Neural cell (in vitro differentiated cells): ENCODE data around the gene NCK1. TPM values are rescaled to one million over a fixed set of nuclear protein-coding genes. Genes with fewer than 3 reads are reported as not detected.

Source experiments
- H2AFZ ChIP-seq: fragments of 200-600, 300-800 bp; sonication (generic), shearing (Covaris generic); 2 replicates; pipeline ENCODE4 v1.6.0; 2014; ENCODE audit warnings: low read depth, mild to moderate bottlenecking, antibody characterized with exemption, low read length, moderate library complexity
- H3F3A ChIP-seq: fragments of 200-600 bp; shearing (Covaris generic); 2 replicates; pipeline ENCODE4 v1.6.1; 2016; ENCODE audit warnings: mild to moderate bottlenecking, moderate library complexity, mixed read lengths, antibody characterized with exemption, low read length; ENCODE audit not compliant: insufficient read depth, poor library complexity, severe bottlenecking
- H3K27ac ChIP-seq: fragments of 200-600, 300-800 bp; sonication (generic), shearing (Covaris generic); 2 replicates; pipeline ENCODE4 v1.5.1; 2014; ENCODE audit warnings: mild to moderate bottlenecking, low read length, moderate library complexity
- H3K27me3 ChIP-seq: fragments of 300-800, 200-600 bp; sonication (generic), shearing (Covaris generic); 2 replicates; pipeline ENCODE4 v1.6.0; 2014; ENCODE audit warnings: mild to moderate bottlenecking, low read depth, low read length, moderate library complexity; ENCODE audit not compliant: insufficient read depth
- H3K36me3 ChIP-seq: fragments of 300-800, 200-600 bp; sonication (generic), shearing (Covaris generic); 2 replicates; pipeline ENCODE4 v1.5.1; 2014; ENCODE audit warnings: mild to moderate bottlenecking, antibody characterized with exemption, low read length, moderate library complexity; ENCODE audit not compliant: insufficient read depth
- H3K4me2 ChIP-seq: fragments of 300-800, 200-600 bp; sonication (generic), shearing (Covaris generic); 2 replicates; pipeline ENCODE4 v1.6.0; 2014; ENCODE audit warnings: mild to moderate bottlenecking, low read length
- H3K4me3 ChIP-seq: fragments of 300-800, 200-600 bp; sonication (generic), shearing (Covaris generic); 2 replicates; pipeline ENCODE4 v1.5.1; 2014; ENCODE audit warnings: mild to moderate bottlenecking, low read length, moderate library complexity
- H3K79me2 ChIP-seq: fragments of 200-600 bp; shearing (Covaris generic); replicated peaks from 2 replicates; pipeline ENCODE4 v1.6.0; 2014; ENCODE audit warnings: mild to moderate bottlenecking, low read length, moderate library complexity; ENCODE audit not compliant: insufficient read depth
- H3K9ac ChIP-seq: fragments of 300-800, 200-600 bp; sonication (generic), shearing (Covaris generic); 2 replicates; pipeline ENCODE4 v1.6.1; 2016; ENCODE audit warnings: mild to moderate bottlenecking, low read length, mixed read lengths
- H3K9me2 ChIP-seq: fragments of 200-600 bp; shearing (Covaris generic); 2 replicates; pipeline ENCODE4 v1.6.1; 2016; ENCODE audit warnings: mild to moderate bottlenecking, low read length, mixed read lengths; ENCODE audit not compliant: insufficient read depth
- H3K9me3 ChIP-seq: fragments of 200-600, 300-800 bp; sonication (generic), shearing (Covaris generic); 2 replicates; pipeline ENCODE4 v1.6.1; 2016; ENCODE audit warnings: mild to moderate bottlenecking, mixed run types, low read length, moderate library complexity, mixed read lengths
- H4K20me1 ChIP-seq: fragments of 200-600 bp; shearing (Covaris generic); 2 replicates; pipeline ENCODE4 v1.6.1; 2016; ENCODE audit warnings: mild to moderate bottlenecking, mixed run types; ENCODE audit not compliant: insufficient read depth
- CTCF ChIP-seq: fragments of 450-650 bp; IDR thresholded peaks from 2 replicates; pipeline ENCODE4 v1.5.1; 2014; ENCODE audit warnings: antibody characterized with exemption, mild to moderate bottlenecking, moderate library complexity; ENCODE audit not compliant: poor library complexity, severe bottlenecking
- EP300 ChIP-seq: fragments of 450-650 bp; conservative IDR thresholded peaks from 2 replicates; pipeline ENCODE4 v1.6.1; 2014; ENCODE audit warnings: antibody characterized with exemption, mild to moderate bottlenecking, moderate library complexity; ENCODE audit not compliant: poor library complexity, severe bottlenecking
- EZH2 ChIP-seq: fragments of 200-600, 300-800 bp; shearing (Covaris generic), sonication (generic); IDR thresholded peaks from 2 replicates; pipeline ENCODE4 v1.6.1; 2014; ENCODE audit warnings: antibody characterized with exemption, low read length, borderline replicate concordance, mild to moderate bottlenecking; ENCODE audit not compliant: insufficient read depth, poor library complexity, severe bottlenecking
- MXI1 ChIP-seq: fragments of 450-650 bp; conservative IDR thresholded peaks from 2 replicates; pipeline ENCODE4 v1.6.1; 2014; ENCODE audit warnings: antibody characterized with exemption, mild to moderate bottlenecking; ENCODE audit not compliant: poor library complexity, severe bottlenecking
- POLR2AphosphoS5 ChIP-seq: IDR thresholded peaks from 2 replicates; pipeline ENCODE4 v1.6.1; 2012
- RAD21 ChIP-seq: fragments of 450-650 bp; conservative IDR thresholded peaks from 2 replicates; pipeline ENCODE4 v1.6.1; 2014; ENCODE audit warnings: antibody characterized with exemption, mild to moderate bottlenecking, moderate library complexity
- REST ChIP-seq: IDR thresholded peaks from 2 replicates; pipeline ENCODE4 v1.6.1; 2012; ENCODE audit warnings: borderline replicate concordance
- SMC3 ChIP-seq: fragments of 450-650 bp; conservative IDR thresholded peaks from 2 replicates; pipeline ENCODE4 v1.6.1; 2014; ENCODE audit warnings: antibody characterized with exemption, mild to moderate bottlenecking, moderate library complexity; ENCODE audit not compliant: poor library complexity
- TAF1 ChIP-seq: IDR thresholded peaks from 2 replicates; pipeline ENCODE4 v1.6.1; 2012; ENCODE audit warnings: low read depth
- polyA plus RNA-seq: library from polyadenylated mRNA; depleted of rRNA; stranded (reverse); fragments of >200 nt; gene quantifications from 2 replicates; pipeline ENCODE4 v1.2.3, GENCODE V29; 2014

NCK1 gene
- polyA plus RNA-seq, 1 donor from 2014 or later, result 21.5 TPM

GRCh38 chr3:136989781-136990524, 127.9 kb downstream of the NCK1 start:
- H3K4me2 ChIP-seq, result no peak overlapping the region
- H3K9me3 ChIP-seq, result no peaks in the 10 kb centered on the region
- H3K9me2 ChIP-seq, result no peaks in the 10 kb centered on the region
- no peak overlapping the region for H3K27ac ChIP-seq
- no peak overlapping the region for H3K4me3 ChIP-seq
- no peak overlapping the region for H2AFZ ChIP-seq
- TF ChIP-seq MXI1, result no peak
- TF ChIP-seq RAD21, result no peak
- H4K20me1 ChIP-seq, result no peaks in the 10 kb centered on the region
- H3K36me3 ChIP-seq, result no peaks in the 10 kb centered on the region
- H3F3A ChIP-seq, result no peaks in the 10 kb centered on the region
- no peak overlapping the region for H3K9ac ChIP-seq
- no peaks in the 10 kb centered on the region for H3K27me3 ChIP-seq
- H3K79me2 ChIP-seq, result no peaks in the 10 kb centered on the region

- Histone ChIP-seq H2AFZ (no peak overlapping the region), H3F3A (no peaks in the 10 kb centered on the region), H3K36me3 (no peaks in the 10 kb centered on the region), H3K4me2 (no peak overlapping the region), H3K9me3 (no peaks in the 10 kb centered on the region), H3K27me3 (no peaks in the 10 kb centered on the region), H3K4me3 (no peak overlapping the region), H4K20me1 (no peaks in the 10 kb centered on the region), H3K79me2 (no peaks in the 10 kb centered on the region), H3K27ac (no peak overlapping the region), H3K9ac (no peak overlapping the region), H3K9me2 (no peaks in the 10 kb centered on the region)
- TF ChIP-seq SMC3 (no peak), RAD21 (no peak), EZH2 (no peak), TAF1 (no peak), CTCF (no peak), MXI1 (no peak), POLR2AphosphoS5 (no peak), REST (no peak), EP300 (no peak)
Measured at GRCh38 chr3:136990826-136991225, 128.8 kb downstream of the NCK1 start.
